HG02970 (cell line): ENCODE data around the gene WDR36.

Experiments used
- ATAC-seq: cut with Tn5 transposase; IDR thresholded peaks from one replicate; pipeline ENCODE4 v1.9.1; 2021; ENCODE audit warnings: mild to moderate bottlenecking, moderate library complexity, moderate number of reproducible peaks; ENCODE audit not compliant: unreplicated experiment, low FRiP score

WDR36 gene

GRCh38 chr5:111173476-111173875, 81.3 kb downstream of the WDR36 start:
- ATAC-seq, result no peak
